Stimulated activated memory B cell treated with anti-CD40 and anti-IgM and Interleukin-4, amounts not matched to agents 10 μg/mL and 1 μg/mL and 100 μg/mL, for 72 hours (primary cell): ENCODE measurements around the gene HMCN1.

ENCODE experiments used
- ATAC-seq: fragments of 150-1000 bp; cut with Tn5 transposase; 2 replicates; pipeline ENCODE4 v1.10.0; 2021
- H3K27ac Mint-ChIP-seq: one replicate; pipeline ENCODE4 v1.8.0; 2022; ENCODE audit warnings: mild to moderate bottlenecking, mixed read lengths
- H3K27me3 Mint-ChIP-seq: one replicate; pipeline ENCODE4 v1.8.0; 2022; ENCODE audit warnings: mixed read lengths
- H3K36me3 Mint-ChIP-seq: one replicate; pipeline ENCODE4 v1.8.0; 2022; ENCODE audit warnings: mixed read lengths
- H3K4me1 Mint-ChIP-seq: one replicate; pipeline ENCODE4 v1.8.0; 2022; ENCODE audit warnings: mixed read lengths
- H3K4me3 Mint-ChIP-seq: one replicate; pipeline ENCODE4 v1.8.0; 2022; ENCODE audit warnings: mild to moderate bottlenecking, moderate library complexity, mixed read lengths
- H3K9me3 Mint-ChIP-seq: one replicate; pipeline ENCODE4 v1.8.0; 2022; ENCODE audit warnings: mixed read lengths

Gene HMCN1

DNA sequence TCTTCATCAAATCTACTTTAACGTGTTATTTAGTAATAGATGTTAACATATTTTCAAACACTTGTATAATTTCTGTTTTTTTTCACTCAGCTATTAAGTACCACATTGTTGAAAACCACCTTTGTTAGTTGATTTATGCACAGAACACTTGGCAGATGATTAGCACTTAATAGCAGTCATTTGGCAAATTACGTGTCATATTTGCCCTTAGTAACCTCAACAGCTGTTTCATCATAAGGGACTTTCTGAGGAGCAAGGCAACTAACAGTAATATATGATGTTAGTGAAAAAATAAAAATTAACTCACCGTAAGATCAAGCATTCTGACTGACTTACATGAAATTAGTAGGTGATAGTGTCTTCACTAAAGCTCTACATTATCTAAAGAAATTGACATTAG is 186.4 kb downstream of the HMCN1 start:
- H3K4me3 Mint-ChIP-seq: no peak overlapping the region
- no peaks in the 10 kb centered on the region for H3K4me1 Mint-ChIP-seq
- H3K36me3 Mint-ChIP-seq: no peaks in the 10 kb centered on the region
- no peak for ATAC-seq
- H3K9me3 Mint-ChIP-seq: no peaks in the 10 kb centered on the region
- H3K27ac Mint-ChIP-seq: no peak overlapping the region
- peaks cover 9% of the 10 kb centered on the region for H3K27me3 Mint-ChIP-seq

GRCh38 chr1:185921636-185922035 is 187.4 kb downstream of the HMCN1 start:
- Mint-ChIP-seq H3K9me3 (no peaks in the 10 kb centered on the region), H3K27ac (no peak overlapping the region), H3K4me1 (no peaks in the 10 kb centered on the region), H3K36me3 (no peaks in the 10 kb centered on the region), H3K4me3 (no peak overlapping the region), H3K27me3 (peaks cover 9% of the 10 kb centered on the region)
- no peak for ATAC-seq

GRCh38 chr1:185926588-185926987 is 192.4 kb downstream of the HMCN1 start:
- Mint-ChIP-seq H3K4me1 (peaks cover 6% of the 10 kb centered on the region), H3K4me3 (no peak overlapping the region), H3K9me3 (no peaks in the 10 kb centered on the region), H3K27me3 (no peaks in the 10 kb centered on the region), H3K27ac (no peak overlapping the region), H3K36me3 (no peaks in the 10 kb centered on the region)
- no peak for ATAC-seq

DNA sequence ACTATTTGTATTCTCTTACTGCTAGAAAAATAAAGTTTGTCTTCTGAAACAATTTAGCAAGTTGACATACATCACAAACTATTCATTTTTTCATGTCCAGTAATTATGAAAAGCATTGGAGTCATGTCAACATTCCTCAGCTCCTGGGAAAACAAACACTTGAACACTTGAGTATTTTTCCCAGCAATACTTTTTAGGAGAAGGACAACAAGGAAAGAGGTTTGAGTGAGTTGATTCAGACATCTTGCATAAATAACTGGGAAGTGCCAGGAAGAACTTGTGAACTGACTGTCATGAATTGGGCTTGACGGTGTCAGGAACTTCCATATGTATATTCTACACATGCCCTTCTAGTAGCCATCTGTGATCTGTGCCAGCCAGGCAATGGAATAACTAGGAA is 195.6 kb downstream of the HMCN1 start:
- no peaks in the 10 kb centered on the region for H3K9me3 Mint-ChIP-seq
- H3K27me3 Mint-ChIP-seq: no peaks in the 10 kb centered on the region
- no peak overlapping the region for H3K4me3 Mint-ChIP-seq
- no peak for ATAC-seq
- H3K27ac Mint-ChIP-seq: no peak overlapping the region
- H3K4me1 Mint-ChIP-seq: peaks cover 8% of the 10 kb centered on the region
- H3K36me3 Mint-ChIP-seq: no peaks in the 10 kb centered on the region

DNA sequence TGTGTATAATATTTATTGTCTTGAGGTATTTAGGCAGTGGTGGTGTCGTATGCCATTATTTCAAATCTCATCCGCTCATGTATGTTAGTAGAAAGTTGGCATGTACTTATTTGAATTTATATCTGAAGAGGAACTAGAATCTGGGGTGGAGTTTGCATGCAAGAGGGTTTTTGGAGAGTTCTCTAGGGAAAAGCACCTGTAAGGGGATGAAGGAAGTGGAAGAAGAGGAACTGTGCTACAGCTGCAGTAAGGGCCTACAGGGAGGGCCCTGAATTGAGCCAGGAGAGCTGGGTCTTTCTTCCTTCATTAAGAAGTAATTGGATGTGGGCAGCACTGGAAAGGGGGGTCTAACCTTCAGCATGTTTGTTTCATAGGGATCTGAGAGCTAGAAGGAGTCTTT is 197.2 kb downstream of the HMCN1 start:
- no peaks in the 10 kb centered on the region for H3K27me3 Mint-ChIP-seq
- no peak overlapping the region for H3K27ac Mint-ChIP-seq
- H3K4me1 Mint-ChIP-seq: peaks cover 8% of the 10 kb centered on the region
- no peak overlapping the region for H3K4me3 Mint-ChIP-seq
- no peak for ATAC-seq
- H3K36me3 Mint-ChIP-seq: no peaks in the 10 kb centered on the region
- H3K9me3 Mint-ChIP-seq: no peaks in the 10 kb centered on the region

GRCh38 chr1:185933580-185933979 is 199.4 kb downstream of the HMCN1 start:
- no peaks in the 10 kb centered on the region for H3K36me3 Mint-ChIP-seq
- H3K4me3 Mint-ChIP-seq: no peak overlapping the region
- H3K9me3 Mint-ChIP-seq: no peaks in the 10 kb centered on the region
- H3K27me3 Mint-ChIP-seq: no peaks in the 10 kb centered on the region
- no peak overlapping the region for H3K27ac Mint-ChIP-seq
- no peak for ATAC-seq
- H3K4me1 Mint-ChIP-seq: peaks cover 8% of the 10 kb centered on the region

GRCh38 chr1:185934476-185935189 is 200.4 kb downstream of the HMCN1 start:
- Mint-ChIP-seq H3K27me3 (no peaks in the 10 kb centered on the region), H3K36me3 (no peaks in the 10 kb centered on the region), H3K4me3 (no peak overlapping the region), H3K27ac (no peak overlapping the region), H3K4me1 (peaks cover 8% of the 10 kb centered on the region), H3K9me3 (no peaks in the 10 kb centered on the region)
- ATAC-seq: no peak

- H3K27me3 Mint-ChIP-seq: no peaks in the 10 kb centered on the region
- H3K9me3 Mint-ChIP-seq: no peaks in the 10 kb centered on the region
- H3K36me3 Mint-ChIP-seq: no peaks in the 10 kb centered on the region
- no peak overlapping the region for H3K4me3 Mint-ChIP-seq
- H3K4me1 Mint-ChIP-seq: peaks cover 8% of the 10 kb centered on the region
- no peak for ATAC-seq
- H3K27ac Mint-ChIP-seq: no peak overlapping the region
These were observed 201.2 kb downstream of the HMCN1 start for GRCh38 chr1:185935360-185935759.

DNA sequence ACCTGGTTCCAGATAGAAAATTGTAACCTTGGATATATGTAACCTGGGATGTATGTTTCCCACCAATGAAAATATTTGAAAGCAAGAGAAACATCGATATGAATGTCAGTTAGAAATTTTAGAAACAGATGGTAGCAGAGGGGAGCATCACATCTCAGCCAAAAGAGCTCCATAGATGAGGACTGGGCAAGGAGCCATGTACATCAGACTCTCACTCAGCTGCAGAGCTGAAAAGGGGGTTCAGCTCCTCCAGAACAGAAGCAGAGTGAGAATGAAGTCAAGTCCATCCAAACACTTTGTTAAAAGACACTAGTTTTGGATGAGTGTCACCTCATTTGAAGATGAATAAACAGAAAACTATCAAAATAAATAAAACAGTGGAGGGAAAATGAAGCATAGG is 202.4 kb downstream of the HMCN1 start:
- Mint-ChIP-seq H3K27me3 (no peaks in the 10 kb centered on the region), H3K9me3 (no peaks in the 10 kb centered on the region), H3K4me1 (peaks cover 1% of the 10 kb centered on the region), H3K4me3 (no peak overlapping the region), H3K27ac (no peak overlapping the region), H3K36me3 (no peaks in the 10 kb centered on the region)
- no peak for ATAC-seq

GRCh38 chr1:185938396-185938795 is 204.2 kb downstream of the HMCN1 start:
- no peaks in the 10 kb centered on the region for H3K36me3 Mint-ChIP-seq
- no peak overlapping the region for H3K27ac Mint-ChIP-seq
- no peak overlapping the region for H3K4me3 Mint-ChIP-seq
- H3K4me1 Mint-ChIP-seq: no peaks in the 10 kb centered on the region
- no peaks in the 10 kb centered on the region for H3K27me3 Mint-ChIP-seq
- ATAC-seq: no peak
- no peaks in the 10 kb centered on the region for H3K9me3 Mint-ChIP-seq

DNA sequence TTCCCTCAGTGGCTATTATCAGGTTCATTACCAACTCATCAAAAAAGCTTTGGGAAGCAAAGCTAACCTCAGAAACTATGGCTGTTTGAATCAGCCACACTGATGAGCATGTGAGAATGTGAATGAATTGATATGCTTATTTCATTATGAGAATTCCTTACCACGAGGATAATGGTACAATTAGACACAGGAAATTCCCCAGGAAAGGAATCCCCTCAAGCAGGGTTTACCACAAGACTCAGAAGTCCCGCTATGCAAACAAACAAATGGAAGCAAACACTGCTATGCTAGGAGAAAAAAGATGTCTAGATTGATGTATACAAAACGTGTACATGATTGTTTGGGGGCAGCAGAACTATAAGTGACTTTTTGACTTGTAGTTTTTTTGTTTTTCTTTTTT is 205.0 kb downstream of the HMCN1 start:
- H3K9me3 Mint-ChIP-seq: no peaks in the 10 kb centered on the region
- H3K27me3 Mint-ChIP-seq: no peaks in the 10 kb centered on the region
- H3K27ac Mint-ChIP-seq: no peak overlapping the region
- H3K4me1 Mint-ChIP-seq: no peaks in the 10 kb centered on the region
- no peak for ATAC-seq
- H3K36me3 Mint-ChIP-seq: no peaks in the 10 kb centered on the region
- no peak overlapping the region for H3K4me3 Mint-ChIP-seq

DNA sequence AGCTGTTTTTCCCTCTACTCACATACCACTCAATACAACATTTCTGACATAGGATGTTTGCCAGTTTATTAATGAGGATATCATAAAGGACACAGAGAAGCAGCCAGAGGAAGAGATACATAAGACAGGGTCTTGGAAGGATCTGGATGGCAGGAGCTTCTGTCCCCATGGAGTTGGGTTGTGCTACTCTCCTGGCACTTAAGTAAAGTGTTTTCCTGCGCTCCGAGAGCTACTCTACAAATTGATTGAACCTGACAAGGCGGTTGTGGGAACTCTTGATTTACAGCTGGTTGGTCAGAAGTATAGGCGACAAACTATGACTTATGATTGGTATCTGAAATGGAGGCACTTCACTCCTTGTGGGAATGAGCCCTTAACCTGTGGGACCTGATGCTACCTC is 208.8 kb downstream of the HMCN1 start:
- no peak for ATAC-seq
- H3K4me1 Mint-ChIP-seq: no peaks in the 10 kb centered on the region
- no peak overlapping the region for H3K4me3 Mint-ChIP-seq
- H3K27me3 Mint-ChIP-seq: no peaks in the 10 kb centered on the region
- no peaks in the 10 kb centered on the region for H3K36me3 Mint-ChIP-seq
- H3K9me3 Mint-ChIP-seq: no peaks in the 10 kb centered on the region
- H3K27ac Mint-ChIP-seq: no peak overlapping the region

- H3K27ac Mint-ChIP-seq: no peak overlapping the region
- H3K27me3 Mint-ChIP-seq: peaks cover 18% of the 10 kb centered on the region
- no peaks in the 10 kb centered on the region for H3K9me3 Mint-ChIP-seq
- H3K4me1 Mint-ChIP-seq: no peaks in the 10 kb centered on the region
- H3K4me3 Mint-ChIP-seq: no peak overlapping the region
- H3K36me3 Mint-ChIP-seq: no peaks in the 10 kb centered on the region
- no peak for ATAC-seq
These were observed 222.7 kb downstream of the HMCN1 start for GRCh38 chr1:185956881-185957280.

- Mint-ChIP-seq H3K27ac (no peak overlapping the region), H3K9me3 (no peaks in the 10 kb centered on the region), H3K36me3 (no peaks in the 10 kb centered on the region), H3K4me1 (no peaks in the 10 kb centered on the region), H3K27me3 (peaks cover 14% of the 10 kb centered on the region), H3K4me3 (no peak overlapping the region)
- no peak for ATAC-seq
These were observed 223.5 kb downstream of the HMCN1 start for GRCh38 chr1:185957441-185958363.

DNA sequence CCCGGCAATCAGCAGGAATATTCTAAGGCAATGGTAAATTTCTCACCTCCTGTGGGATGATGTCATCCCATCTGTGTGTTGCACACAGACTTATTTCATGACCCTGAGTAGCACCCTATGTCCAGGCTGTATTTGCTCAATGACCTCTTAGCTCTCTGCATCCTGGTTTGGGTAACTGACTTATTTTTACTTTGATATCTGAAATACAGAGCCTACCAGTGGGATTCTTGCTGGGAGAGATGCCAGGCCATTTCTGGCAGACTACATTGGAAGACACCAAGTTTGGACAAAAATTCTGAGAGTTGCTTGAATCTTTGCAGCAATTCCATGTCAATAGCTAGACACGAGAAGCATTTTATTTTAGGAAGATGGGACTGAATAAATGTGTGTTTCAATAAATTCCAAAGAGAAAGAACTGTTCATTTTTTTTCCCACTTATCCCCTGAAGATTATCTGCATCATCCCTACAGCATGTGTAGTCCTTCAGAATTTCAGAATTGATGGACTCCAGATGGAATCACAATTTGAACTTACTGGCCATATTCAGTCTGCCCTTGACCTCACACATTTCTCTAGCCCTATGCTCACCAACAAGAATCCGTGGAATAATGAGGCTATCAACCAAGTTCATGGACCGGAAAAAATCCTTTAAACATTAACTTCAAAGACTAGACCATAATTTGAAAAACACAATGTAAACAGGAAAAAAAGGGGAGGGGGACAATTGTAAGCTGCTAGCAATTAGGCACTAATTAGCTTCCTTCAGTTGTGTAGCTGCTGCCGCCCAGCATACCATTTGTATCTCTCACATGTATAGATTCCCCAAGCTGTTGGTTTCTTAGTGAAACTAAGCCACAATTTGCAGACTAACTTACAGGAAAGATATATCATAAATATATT is 226.5 kb downstream of the HMCN1 start:
- H3K27ac Mint-ChIP-seq: no peak overlapping the region
- no peaks in the 10 kb centered on the region for H3K36me3 Mint-ChIP-seq
- no peaks in the 10 kb centered on the region for H3K4me1 Mint-ChIP-seq
- no peak overlapping the region for H3K4me3 Mint-ChIP-seq
- H3K9me3 Mint-ChIP-seq: no peaks in the 10 kb centered on the region
- ATAC-seq: no peak
- H3K27me3 Mint-ChIP-seq: peaks cover 6% of the 10 kb centered on the region
